ENCODE data around the gene THSD8.

The THSD8 gene

DNA sequence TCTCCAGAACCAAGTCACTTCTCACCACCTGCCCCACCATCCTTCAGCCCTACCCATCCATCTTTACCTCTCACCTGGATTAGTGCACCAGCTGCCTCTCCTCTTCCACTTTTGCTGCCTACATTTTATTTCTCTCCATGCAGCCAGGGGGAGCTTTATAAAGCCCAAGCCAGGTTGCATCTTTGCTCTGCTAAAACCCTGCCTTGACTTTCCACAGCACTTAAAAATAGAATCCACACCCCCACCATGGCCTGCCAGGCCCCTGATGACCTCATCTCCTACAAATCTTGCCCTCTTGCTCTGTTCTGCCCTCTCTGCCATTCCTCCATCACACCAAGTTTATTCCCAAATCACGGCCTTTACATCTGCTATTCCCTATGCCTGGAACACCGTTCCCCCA is 28.3 kb upstream of the THSD8 start:
- TF ChIP-seq GATA3 (IDR thresholded peaks at IDR 0.05; ENCODE audit: low read depth, low read length), result no peak
- TF ChIP-seq GATA2 (IDR thresholded peaks at IDR 0.05; ENCODE audit: low read depth, low read length), result no peak

DNA sequence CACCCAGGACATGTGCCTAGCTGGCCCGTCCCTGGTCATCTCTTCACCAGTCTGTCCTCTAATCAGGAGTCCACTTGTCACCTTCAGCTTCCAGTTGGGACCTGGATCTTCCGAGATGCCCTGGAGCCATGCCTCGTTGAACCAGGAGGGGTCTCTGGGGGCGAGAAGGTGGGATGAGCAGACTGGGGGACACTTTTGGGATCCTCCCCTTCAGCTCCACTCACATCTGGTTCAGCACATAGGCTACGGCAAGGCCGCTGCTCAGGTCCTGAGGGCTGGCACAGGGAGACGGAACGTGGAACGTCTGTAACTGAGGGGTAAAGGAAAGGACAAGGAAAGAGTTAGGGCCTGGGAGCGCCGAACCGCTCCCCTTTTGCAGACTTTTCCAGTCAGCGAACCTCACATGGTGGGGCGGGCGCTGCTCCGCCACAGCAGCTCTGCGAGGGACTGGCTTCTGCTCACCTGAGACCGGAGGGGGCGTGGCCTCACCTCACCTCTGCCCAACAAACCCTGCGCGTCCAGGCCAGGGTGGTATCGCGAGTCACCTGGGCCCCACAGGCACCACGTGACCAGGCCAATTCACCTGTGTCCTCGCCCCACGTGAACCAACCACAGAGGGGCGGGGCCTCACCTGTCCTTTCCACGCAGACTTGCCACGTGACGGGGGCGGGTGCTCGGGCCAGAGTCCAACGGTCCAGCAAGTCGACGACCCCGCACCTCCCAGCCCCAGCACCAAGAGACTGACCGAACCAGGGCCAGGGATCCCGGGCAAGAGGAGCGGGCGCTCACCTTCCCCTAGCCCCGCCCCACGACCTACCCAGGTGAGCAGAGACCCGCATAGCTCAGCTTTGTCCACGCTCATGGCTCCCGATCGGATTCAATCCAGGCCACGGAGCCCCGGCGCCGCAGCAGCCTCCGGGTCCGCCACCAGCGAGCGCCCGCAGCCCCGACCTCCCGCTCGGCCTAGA is 27.0 kb upstream of the THSD8 start, which contains the start of gene HOOK2:
Gene HOOK2, minus strand, starts transcription at position 965 of the 968 bp plus-strand sequence. Its CDS starts 103 bp downstream, at position 862.
- TF ChIP-seq GATA3 (IDR thresholded peaks at IDR 0.05; ENCODE audit: low read depth, low read length) (no peak), GATA2 (IDR thresholded peaks at IDR 0.05; ENCODE audit: low read depth, low read length) (no peak)

DNA sequence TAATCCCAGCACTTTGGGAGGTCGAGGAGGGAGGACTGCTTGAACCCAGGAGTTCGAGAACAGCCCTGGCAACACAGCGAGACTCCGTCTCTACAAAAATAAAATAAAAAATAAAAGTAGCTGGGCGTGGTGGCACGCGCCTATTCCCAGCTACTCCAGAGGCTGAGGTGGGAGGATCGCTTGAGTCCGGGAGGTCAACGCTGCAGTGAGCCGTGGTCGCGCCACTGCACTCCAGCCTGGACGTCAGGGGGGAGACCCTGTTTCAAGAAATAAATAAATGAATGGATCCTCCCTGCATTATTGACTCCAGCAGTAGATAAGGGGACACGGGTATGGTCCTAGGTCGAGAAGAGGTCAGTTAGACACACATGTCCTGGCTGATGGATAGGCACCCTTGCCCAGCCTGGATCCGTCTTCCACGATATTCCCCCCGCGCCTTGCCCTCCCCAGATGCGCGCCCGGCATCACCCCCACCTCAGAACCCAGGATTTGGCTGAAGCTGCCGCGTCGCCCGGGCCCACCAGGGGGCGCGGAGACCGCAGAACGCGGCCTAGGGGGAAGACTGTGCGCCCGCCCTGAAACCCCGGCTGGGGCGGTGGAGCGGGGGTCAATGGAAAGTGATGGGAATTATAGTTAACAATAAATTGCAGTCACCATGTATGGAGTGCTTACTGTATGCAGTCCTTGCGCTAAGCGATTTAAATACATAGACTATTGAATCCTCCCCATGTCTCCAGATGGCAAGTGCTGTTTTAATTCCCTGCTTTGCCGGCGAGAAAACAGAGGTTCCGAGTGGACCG is 24.5 kb upstream of the THSD8 start:
- TF ChIP-seq GATA3 (IDR thresholded peaks at IDR 0.05; ENCODE audit: low read depth, low read length), result no peak
- TF ChIP-seq GATA2 (IDR thresholded peaks at IDR 0.05; ENCODE audit: low read depth, low read length), result no peak

DNA sequence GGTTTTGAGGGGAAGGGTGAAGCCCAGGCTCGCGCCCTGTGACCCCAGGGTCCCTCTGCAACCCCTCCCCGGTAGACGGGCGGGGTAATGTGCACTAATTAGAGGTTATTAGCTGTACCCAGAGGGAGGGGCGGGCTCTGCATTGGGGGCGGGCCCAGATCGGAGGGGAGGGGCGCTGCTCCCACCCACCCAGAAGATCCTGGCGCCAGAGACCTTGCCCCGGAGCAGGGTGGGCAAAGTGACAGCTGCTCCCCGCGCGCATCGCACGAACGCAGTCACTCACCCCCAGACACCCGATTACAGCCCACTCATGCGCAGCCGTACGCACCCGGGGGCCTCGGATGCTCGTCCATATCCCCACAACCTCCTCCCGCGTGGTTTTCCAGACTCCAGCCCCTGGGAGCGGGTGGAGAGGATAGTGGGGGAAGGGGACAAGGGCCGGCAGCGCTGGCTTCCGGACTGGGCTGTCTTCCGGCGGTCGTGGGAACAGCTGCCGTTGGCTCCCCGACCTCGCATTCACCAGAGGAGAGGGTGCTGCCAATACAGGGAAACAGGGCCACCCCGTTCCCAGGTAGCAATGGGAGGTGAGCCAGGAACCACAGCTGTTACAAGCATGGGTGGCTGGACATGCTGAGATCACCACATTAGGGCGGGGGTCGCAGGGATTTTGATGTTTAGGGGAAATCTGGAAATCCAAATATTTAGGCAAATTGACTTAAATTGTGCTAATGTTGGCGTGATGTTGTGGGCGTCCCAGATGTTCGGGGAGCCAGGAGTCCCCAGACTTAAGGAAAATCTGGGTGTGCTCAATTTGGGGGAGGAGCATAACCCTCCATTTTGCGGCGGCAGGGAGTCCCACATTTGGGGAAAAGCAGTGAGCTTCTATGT is 23.6 kb upstream of the THSD8 start:
- TF ChIP-seq GATA2 (IDR thresholded peaks at IDR 0.05; ENCODE audit: low read depth, low read length), result 0 out of 2 replicates have a peak, but pooled peaks have one; percentile 12
- TF ChIP-seq GATA3 (IDR thresholded peaks at IDR 0.05; ENCODE audit: low read depth, low read length), result no peak

DNA sequence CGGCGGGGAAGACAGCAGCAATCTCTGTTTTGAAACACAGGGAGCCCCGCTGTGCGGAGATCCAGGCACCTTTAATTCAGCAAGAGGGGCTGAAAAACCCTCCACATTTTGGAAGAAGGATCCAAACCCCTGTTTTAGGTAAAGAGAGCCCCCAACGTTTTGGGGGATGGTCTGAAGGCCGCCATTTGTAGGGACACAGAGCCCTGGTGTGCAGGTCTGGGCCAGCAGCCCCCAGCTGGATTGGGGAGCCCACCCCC is 23.0 kb upstream of the THSD8 start:
- TF ChIP-seq GATA3 (IDR thresholded peaks at IDR 0.05; ENCODE audit: low read depth, low read length) (no peak), GATA2 (IDR thresholded peaks at IDR 0.05; ENCODE audit: low read depth, low read length) (no peak)

DNA sequence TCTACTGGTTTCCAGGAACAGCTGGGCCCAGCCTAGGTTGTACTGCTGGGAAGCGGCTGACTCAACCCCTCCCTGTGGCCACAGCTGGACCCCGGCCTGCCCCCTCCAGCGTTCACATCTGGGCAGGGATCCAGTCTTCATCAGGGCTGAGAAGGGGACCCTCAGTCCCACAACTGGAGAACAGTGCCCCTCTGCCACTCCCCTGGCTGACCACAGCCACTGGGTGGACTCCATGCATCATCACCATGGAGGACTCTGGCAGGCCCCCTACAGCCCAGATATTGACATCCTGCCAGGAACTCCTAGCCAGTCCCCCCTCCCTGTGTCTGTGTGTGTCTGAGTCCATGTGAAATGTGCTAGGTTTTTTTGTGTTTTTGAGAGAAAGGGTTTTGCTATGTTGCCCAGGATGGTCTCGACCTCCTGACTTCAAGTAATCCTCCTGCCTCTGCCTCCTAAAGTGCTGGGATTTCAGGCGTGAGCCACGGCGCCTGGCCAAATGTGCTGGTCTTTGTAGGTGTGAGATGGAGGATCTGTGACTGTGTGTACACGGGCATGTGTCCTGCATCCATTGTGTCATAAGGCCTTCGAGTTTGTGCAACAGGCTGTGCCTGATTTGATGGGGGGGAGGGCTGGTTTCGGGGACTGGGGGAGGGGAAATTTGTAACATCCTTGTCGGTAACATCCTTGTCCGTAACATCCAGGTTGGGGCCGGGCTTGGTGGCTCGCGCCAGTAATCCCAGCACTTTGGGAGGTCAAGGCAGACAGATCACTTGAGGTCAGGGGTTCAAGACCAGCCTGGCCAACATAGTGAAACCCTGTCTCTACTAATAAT is 22.5 kb upstream of the THSD8 start:
- TF ChIP-seq GATA2 (IDR thresholded peaks at IDR 0.05; ENCODE audit: low read depth, low read length), result no peak
- TF ChIP-seq GATA3 (IDR thresholded peaks at IDR 0.05; ENCODE audit: low read depth, low read length), result no peak

DNA sequence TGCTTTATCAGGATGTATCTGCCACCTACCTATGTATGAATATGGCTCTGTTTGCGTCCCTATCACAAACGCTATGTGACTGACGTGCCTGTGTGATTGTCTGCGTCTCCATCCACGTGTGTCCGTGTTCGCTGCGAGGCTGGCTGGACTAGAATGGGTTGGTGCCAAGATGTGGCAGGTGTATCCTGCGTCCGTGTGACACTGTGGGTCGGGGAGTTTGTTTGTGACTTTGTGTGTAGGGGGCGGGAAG is 19.8 kb upstream of the THSD8 start:
- TF ChIP-seq GATA2 (IDR thresholded peaks at IDR 0.05; ENCODE audit: low read depth, low read length) (no peak), GATA3 (IDR thresholded peaks at IDR 0.05; ENCODE audit: low read depth, low read length) (no peak)

DNA sequence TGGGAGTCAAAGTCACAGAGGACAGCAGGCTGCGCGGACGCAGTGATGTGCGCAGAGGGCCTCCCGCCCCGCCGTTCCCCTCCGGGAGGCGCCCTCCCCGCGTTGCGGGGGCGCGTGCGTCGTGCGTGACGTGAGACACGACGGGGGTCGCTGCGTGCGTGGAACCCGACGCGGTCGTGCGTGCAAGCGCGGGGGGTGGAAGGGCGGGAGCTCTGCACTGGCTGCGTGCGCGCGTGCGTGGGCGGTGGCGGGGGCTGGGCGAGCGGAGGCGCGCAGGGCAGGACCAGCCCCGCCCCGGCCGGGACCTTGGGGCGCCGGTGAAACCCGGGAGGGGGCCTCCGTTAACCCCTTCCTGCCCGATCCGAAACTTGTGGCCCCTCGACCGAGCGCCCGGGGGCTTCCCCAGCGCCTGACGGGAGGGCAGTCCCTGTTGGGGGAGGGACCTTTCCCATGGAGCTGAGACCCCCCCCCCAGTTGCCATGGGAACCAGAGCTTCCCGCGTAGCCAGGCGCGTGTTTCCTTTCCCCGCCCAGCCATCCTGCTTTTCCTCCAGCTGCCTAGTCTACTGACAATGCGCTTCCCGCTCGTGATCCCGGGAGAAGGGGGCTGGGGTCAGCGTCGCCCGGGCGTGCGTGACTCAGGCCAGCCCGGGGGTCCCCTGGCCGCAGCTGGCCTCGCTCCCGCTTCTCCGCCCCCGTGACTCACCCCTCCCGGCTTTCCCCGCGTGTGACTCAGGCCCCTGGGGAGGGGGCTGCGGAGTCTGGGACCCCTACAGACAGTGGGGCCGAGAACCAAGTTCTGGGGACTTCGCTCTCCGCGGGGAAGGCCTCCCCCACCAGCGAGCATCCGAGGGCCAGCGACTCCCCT is 19.2 kb upstream of the THSD8 start:
- TF ChIP-seq GATA3 (IDR thresholded peaks at IDR 0.05; ENCODE audit: low read depth, low read length), result no peak
- TF ChIP-seq GATA2 (IDR thresholded peaks at IDR 0.05; ENCODE audit: low read depth, low read length), result no peak

DNA sequence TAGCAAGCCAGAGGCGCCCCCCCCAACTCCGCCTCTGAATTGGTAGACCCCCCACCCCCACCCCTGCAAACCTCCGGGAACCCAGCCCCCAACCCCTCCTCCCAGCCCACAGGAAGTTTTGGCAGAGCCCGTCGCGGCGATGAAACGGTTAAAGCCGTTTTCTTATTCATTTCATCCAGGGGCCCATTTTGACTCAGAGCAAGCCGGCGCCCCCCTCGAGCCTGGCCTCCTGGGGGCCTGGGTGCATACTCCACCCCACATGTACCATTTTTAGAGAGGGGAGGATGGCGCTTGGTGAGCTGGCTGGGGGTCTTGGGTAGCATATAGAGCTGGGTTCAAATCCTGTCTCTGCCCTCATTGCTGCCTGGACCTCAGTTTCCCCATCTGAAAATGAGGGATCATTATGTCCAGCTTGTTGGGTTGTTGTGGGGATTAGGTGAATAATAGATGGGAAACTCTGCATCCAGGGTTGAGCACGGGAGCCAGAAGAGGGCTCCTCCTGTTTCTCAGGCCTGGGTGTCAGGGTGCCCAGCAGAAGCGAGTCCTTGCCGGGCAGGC is 18.5 kb upstream of the THSD8 start:
- TF ChIP-seq GATA2 (IDR thresholded peaks at IDR 0.05; ENCODE audit: low read depth, low read length) (no peak), GATA3 (IDR thresholded peaks at IDR 0.05; ENCODE audit: low read depth, low read length) (no peak)

DNA sequence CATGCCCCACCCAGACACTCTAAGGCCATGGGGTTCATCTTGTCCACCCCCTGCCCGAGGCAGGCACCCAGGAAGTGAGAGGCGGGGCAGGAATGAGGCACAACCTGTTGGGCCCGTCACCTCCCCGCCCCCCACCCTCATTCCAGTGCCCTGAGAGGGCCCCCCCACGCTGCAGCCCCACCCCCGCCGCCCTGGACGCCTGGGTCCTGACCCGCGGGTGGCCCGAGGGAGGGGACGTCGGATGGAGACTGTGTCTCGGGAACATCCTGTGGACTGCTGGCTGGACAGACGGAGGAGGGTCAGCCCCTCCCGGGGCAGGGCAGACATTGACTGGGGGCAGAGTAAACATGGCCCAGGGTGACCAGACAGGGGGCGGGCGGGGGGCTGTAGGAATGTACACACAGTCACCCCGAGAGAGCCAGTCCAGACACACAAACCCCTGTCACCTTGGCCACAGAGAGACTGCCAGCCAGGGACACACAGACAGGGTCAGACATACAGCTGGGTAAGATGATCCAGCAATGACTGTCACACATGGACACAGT is 17.9 kb upstream of the THSD8 start:
- TF ChIP-seq GATA3 (IDR thresholded peaks at IDR 0.05; ENCODE audit: low read depth, low read length) (no peak), GATA2 (IDR thresholded peaks at IDR 0.05; ENCODE audit: low read depth, low read length) (no peak)

DNA sequence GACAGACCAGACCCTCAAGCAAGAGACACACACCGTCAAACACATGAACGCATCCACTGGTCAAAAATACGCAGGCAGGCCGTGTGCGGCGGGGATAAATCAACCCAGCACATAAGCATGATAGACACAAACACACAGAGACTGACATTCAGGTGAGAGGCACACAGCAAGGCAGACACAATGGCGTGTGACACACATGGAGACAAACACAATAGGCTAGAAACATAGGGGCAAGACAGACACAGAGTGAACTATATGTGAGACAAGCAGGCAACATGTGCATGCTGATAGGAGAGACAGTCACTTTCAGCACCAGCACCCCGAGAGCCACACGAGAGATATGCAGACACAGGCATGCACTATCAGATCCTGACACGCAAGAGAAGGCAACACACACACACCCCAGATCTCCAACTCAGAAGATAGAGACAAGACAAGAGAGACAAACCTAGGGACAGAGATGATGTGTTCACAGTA is 17.4 kb upstream of the THSD8 start:
- TF ChIP-seq GATA3 (IDR thresholded peaks at IDR 0.05; ENCODE audit: low read depth, low read length) (no peak), GATA2 (IDR thresholded peaks at IDR 0.05; ENCODE audit: low read depth, low read length) (peak; percentile 63)
